ENCODE measurements around the gene PRKG1. TPM values are rescaled to one million over a fixed set of nuclear protein-coding genes. Genes with fewer than 3 reads are reported as not detected.

Gene PRKG1
- total RNA-seq, 1 donor: 19.5 TPM

DNA sequence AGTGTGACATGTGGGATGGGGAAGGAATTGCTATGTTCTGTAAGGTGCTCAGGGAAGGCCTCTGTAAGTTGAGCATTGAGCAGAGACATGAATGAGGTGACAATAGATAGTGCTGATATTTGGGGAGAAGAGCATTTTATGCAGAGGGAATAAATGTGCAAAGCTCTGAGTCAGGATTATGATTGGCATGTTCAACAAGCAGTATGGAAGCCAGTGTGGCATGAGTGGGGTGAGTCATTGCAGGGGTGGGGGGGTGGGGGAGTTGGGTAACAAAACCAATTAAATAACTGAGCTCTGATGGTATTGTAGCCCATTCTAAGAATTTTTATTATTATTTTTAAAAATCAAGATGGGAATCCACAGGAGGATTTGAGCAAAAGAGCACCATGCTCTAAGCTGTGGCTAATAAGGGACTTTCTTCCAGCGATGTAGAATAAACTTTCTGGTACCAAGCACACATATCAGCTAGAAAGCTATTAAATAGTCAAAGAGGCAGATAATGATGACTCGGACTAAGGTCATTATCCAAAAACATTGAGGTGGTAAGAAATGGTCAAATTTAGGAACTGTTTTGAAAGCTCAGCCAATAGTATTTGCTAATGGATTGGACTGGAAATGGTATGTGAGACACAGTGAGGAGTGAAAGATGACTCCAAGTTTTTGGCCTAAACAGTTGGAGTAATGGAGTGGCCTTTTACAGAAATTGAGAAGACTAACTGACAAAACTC, 96.4 kb downstream of the PRKG1 start:
- no peak overlapping the region for H3K4me2 ChIP-seq (ENCODE audit: insufficient read depth, low read length)
- TF ChIP-seq, protein P1, sequence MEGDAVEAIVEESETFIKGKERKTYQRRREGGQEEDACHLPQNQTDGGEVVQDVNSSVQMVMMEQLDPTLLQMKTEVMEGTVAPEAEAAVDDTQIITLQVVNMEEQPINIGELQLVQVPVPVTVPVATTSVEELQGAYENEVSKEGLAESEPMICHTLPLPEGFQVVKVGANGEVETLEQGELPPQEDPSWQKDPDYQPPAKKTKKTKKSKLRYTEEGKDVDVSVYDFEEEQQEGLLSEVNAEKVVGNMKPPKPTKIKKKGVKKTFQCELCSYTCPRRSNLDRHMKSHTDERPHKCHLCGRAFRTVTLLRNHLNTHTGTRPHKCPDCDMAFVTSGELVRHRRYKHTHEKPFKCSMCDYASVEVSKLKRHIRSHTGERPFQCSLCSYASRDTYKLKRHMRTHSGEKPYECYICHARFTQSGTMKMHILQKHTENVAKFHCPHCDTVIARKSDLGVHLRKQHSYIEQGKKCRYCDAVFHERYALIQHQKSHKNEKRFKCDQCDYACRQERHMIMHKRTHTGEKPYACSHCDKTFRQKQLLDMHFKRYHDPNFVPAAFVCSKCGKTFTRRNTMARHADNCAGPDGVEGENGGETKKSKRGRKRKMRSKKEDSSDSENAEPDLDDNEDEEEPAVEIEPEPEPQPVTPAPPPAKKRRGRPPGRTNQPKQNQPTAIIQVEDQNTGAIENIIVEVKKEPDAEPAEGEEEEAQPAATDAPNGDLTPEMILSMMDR (IDR thresholded peaks at IDR 0.05; ENCODE audit: extremely low read depth, low read depth, low read length): no peak
- H3K79me2 ChIP-seq (ENCODE audit: insufficient read depth, low read length): no peaks in the 10 kb centered on the region
- peak overlapping the region; percentile 24 for H2AFZ ChIP-seq (ENCODE audit: low read length)
- peaks cover 8% of the 10 kb centered on the region for H3K4me1 ChIP-seq (ENCODE audit: insufficient read depth, low read length)
- no peak overlapping the region for H3K4me3 ChIP-seq (ENCODE audit: insufficient read depth, low read length)
- no peaks in the 10 kb centered on the region for H4K20me1 ChIP-seq (ENCODE audit: insufficient read depth, low read length)
- DNase-seq (ENCODE audit: insufficient read length, low spot score, missing footprints): peak; percentile 32
- peak overlapping the region; percentile 34 for H3K27ac ChIP-seq (ENCODE audit: low read depth, low read length)
- H3K36me3 ChIP-seq (ENCODE audit: insufficient read depth, low read length): no peaks in the 10 kb centered on the region
- no peaks in the 10 kb centered on the region for H3K9me3 ChIP-seq (ENCODE audit: low read depth, low read length)
- H3K27me3 ChIP-seq (ENCODE audit: insufficient read depth, low read length): no peaks in the 10 kb centered on the region

DNA sequence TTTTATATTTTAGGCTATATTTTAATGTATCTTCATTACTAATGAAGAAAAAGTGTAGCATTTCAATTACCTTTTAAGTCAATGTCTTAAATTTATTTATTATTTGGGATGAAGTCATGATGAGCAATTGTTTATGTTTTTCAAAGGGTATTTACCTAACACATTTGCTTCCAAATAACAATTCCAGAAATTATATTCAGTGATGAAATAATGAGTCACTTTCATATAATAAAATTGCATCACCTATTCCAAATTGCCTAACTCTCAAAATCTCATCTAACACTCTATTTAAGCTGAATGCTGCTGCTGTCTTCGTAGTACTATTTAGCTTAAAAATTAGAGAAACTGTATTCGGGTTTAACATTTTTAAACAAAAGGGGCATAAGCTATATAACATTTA, 97.7 kb downstream of the PRKG1 start:
- TF ChIP-seq, protein P1 (IDR thresholded peaks at IDR 0.05; ENCODE audit: extremely low read depth, low read depth, low read length): no peak
- H3K4me1 ChIP-seq (ENCODE audit: insufficient read depth, low read length): peaks cover 13% of the 10 kb centered on the region
- H2AFZ ChIP-seq (ENCODE audit: low read length): no peak overlapping the region
- no peak for DNase-seq (ENCODE audit: insufficient read length, low spot score, missing footprints)
- no peak overlapping the region for H3K27ac ChIP-seq (ENCODE audit: low read depth, low read length)
- H3K4me3 ChIP-seq (ENCODE audit: insufficient read depth, low read length): no peak overlapping the region
- no peaks in the 10 kb centered on the region for H3K27me3 ChIP-seq (ENCODE audit: insufficient read depth, low read length)
- H4K20me1 ChIP-seq (ENCODE audit: insufficient read depth, low read length): no peaks in the 10 kb centered on the region
- H3K9me3 ChIP-seq (ENCODE audit: low read depth, low read length): no peaks in the 10 kb centered on the region
- H3K79me2 ChIP-seq (ENCODE audit: insufficient read depth, low read length): no peaks in the 10 kb centered on the region
- no peaks in the 10 kb centered on the region for H3K36me3 ChIP-seq (ENCODE audit: insufficient read depth, low read length)
- H3K4me2 ChIP-seq (ENCODE audit: insufficient read depth, low read length): no peak overlapping the region

DNA sequence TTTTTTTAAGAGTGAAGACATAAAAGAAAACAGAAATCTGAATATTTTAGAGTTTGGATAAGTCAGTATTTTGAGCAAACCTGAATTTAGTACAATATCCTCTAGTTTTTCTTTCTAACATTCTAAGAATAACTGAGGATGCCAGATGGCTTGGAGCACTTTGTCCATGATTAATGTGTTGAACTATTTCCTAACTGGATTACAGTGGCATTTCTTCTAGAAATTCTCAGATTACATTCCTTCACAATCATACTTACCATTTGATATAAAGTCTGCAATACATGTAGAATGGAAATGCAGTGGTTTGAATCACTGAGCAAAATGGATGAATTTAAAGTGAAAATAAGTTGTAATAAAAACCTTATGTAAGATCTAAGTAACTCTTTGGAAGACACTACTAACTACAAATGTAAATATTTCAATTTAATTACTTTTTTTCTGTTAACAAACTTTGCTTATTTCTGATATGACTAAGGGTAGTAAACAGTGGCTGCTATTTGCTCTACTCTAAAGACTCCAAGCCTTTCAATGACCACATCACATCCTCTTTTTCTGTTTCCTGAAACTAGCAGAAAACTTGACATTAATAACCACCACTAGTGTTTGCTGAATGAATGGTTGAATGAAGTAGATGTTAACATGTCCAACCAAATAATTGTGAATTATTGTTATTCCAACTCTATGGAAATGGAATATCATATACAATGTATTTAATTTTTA, 102.8 kb downstream of the PRKG1 start:
- Histone ChIP-seq H3K27ac (ENCODE audit: low read depth, low read length) (no peak overlapping the region), H3K4me2 (ENCODE audit: insufficient read depth, low read length) (peak overlapping the region; percentile 26), H4K20me1 (ENCODE audit: insufficient read depth, low read length) (no peaks in the 10 kb centered on the region), H3K4me3 (ENCODE audit: insufficient read depth, low read length) (no peak overlapping the region), H3K36me3 (ENCODE audit: insufficient read depth, low read length) (no peaks in the 10 kb centered on the region), H3K4me1 (ENCODE audit: insufficient read depth, low read length) (peaks cover 5% of the 10 kb centered on the region), H2AFZ (ENCODE audit: low read length) (no peak overlapping the region), H3K9me3 (ENCODE audit: low read depth, low read length) (no peaks in the 10 kb centered on the region), H3K79me2 (ENCODE audit: insufficient read depth, low read length) (no peaks in the 10 kb centered on the region), H3K27me3 (ENCODE audit: insufficient read depth, low read length) (no peaks in the 10 kb centered on the region)
- DNase-seq (ENCODE audit: insufficient read length, low spot score, missing footprints): peak; percentile 65
- TF ChIP-seq, protein P1 (IDR thresholded peaks at IDR 0.05; ENCODE audit: extremely low read depth, low read depth, low read length): no peak

DNA sequence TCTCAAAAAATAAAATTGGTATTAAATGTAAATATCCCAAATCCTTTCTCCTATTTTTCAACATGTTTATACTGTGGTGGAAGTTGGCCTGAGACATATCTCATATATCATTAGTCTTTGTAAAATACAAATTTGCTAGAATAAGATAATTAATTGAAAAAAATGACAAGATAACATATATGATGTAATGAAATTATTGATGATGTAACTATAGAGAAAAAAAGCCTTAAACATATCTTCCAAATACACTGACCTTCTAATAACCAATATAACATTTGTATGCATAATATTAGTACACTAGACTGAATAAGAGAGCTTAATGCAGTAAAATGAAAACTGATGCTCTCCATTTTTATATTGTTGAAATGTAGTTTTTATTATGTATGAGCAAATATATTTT, 104.3 kb downstream of the PRKG1 start:
- H4K20me1 ChIP-seq (ENCODE audit: insufficient read depth, low read length): no peaks in the 10 kb centered on the region
- TF ChIP-seq, protein P1 (IDR thresholded peaks at IDR 0.05; ENCODE audit: extremely low read depth, low read depth, low read length): no peak
- no peak for DNase-seq (ENCODE audit: insufficient read length, low spot score, missing footprints)

More for the DNA sequence above, 104.3 kb downstream of the PRKG1 start:
- Histone ChIP-seq H2AFZ (ENCODE audit: low read length) (no peak overlapping the region), H3K4me1 (ENCODE audit: insufficient read depth, low read length) (peaks cover 5% of the 10 kb centered on the region), H3K27ac (ENCODE audit: low read depth, low read length) (no peak overlapping the region), H3K27me3 (ENCODE audit: insufficient read depth, low read length) (no peaks in the 10 kb centered on the region), H3K79me2 (ENCODE audit: insufficient read depth, low read length) (no peaks in the 10 kb centered on the region), H3K4me3 (ENCODE audit: insufficient read depth, low read length) (no peak overlapping the region), H3K4me2 (ENCODE audit: insufficient read depth, low read length) (no peak overlapping the region), H3K9me3 (ENCODE audit: low read depth, low read length) (no peaks in the 10 kb centered on the region), H3K36me3 (ENCODE audit: insufficient read depth, low read length) (no peaks in the 10 kb centered on the region)
